Left forelimb (tissue), 1 donor: Measurements from ENCODE around the gene KCNK17.

Experiments used
- DNase-seq: peaks from one replicate; pipeline ENCODE4 v3.0.0-alpha.2; 2018; ENCODE audit warnings: low spot score

Gene KCNK17

DNA sequence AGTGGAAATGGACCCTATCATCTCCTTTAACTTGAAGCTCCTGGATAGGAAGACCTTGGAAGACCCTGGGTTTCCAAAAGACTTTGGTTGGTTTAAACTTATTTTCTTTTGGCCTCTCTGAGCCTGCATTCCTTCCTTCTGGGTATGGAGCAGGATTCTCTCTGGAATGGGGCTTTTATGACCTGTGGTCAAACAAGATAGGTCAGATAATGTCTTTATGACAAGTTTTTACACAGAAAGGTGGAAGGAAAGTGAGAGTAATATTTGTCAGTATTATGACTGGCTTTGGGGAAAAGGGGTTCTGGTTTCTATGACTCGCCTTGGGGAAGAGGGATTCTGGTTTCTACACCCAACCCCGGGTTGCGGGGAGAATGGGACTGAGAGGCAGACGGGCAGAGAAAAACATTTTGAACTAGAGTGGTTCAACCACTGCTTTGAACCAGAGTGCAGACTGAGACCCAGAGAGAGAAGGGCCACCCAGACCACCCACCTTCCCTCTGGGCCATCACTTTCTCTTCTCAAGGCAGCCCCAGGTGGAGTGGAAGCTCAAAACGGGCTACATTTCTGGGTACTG, 47.4 kb downstream of the KCNK17 start:
- DNase-seq = no peak

DNA sequence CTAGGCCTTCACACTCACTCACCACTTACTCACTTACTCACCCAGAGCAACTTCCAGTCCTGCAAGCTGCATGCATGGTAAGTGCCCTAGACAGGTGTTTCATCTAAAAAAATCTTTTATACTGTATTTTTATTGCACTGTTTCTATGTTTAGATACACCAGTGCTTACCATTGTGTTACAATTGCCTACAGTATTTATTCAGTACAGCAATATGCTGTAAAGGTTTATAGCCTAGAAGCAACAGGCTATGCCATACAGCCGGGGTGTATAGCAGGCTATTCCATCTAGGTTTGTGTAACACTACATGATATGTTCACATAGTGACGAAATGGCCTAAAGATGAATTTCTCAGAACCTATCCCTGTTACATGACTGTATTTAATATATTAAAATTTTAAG, 47.8 kb downstream of the KCNK17 start:
- no peak for DNase-seq

DNA sequence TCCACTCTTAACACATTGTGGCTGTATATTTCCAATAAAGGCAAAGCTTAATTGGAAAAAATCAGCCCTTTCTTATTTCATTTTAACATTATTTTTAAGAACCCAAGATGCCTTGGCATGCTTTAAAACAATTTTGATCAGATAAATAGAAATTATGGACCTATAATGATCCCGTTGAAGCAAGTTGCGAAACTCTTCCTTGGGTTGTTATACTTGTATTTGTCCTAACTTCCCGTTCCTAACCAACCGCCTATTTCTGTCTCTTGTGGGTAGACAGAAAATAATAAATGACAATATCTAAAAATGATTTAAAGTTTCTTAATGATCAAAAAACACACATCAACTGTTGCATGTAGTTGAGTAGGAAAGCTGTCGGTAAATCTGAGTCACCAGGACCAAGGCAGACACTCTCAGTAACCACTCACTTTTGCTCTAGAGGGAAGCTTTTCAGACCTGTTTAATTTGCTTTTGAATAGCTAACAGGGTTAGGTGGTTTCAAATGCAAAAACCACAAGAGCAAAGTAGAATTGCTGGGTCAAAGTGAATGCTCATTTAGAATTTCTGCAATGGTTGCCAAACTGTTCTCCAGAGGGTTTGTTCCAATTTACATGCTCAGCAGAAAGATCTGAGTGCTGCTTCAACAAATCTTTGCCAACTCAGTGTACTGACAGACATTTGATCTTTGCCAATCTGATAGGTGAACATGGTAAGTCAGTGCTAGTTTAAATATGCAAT, 50.7 kb downstream of the KCNK17 start:
- no peak for DNase-seq

DNA sequence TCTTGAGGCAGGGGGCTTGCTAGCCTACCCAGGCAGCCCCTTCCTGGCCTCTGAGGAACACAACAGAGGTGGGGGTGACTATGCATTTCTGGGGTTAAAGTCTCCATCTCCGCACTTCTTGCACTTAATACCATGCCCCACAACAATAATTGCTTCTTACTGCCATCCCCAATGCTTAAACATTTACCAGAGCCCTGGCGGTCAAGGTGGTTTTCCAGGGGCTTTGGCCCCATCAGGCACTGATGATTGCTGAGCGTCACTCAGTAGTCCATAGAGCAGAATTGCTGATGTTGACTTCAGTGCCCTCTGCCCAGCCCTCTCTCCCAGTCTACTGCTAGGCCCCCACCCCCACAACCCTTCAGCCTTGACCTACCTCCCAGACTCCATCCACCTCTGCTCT, 52.5 kb downstream of the KCNK17 start:
- DNase-seq = no peak

DNA sequence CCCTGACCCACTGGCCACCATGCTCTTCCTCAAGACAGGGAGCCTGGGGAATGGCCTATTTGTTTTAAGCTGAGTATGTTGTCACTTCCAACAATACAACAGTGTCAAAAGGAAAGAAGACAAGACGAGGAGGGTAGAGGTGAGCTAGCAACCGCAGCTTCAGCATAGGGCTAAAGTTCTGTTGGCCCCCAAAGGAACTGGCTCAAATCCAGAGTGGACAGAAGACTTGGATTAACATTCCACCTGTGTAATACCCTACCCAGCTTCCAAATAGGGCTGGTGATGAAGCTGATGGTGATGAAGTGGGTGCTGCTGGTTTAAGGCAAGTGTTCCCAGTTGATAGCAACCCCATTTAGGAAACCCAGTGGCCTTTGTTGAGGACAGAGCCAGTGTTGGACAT, 53.3 kb downstream of the KCNK17 start:
- no peak for DNase-seq

DNA sequence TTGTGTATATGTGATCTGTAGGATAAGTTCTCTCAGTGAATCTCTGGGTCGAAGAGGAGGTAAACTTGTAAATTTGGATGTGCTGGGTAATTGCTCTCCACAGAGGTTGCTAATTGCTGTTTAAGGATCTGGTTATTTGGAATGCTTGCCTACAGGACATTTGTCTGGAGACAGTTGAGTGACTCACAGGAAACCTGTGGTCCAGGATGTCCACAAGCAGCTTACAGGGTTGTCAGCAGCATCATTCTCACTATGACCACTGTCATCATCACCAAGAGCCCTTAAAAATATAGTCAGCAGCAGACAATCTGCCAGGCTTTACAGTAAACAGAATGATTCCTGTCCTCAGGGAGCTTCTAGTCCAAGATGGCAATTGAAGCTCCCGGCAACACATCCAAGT, 53.8 kb downstream of the KCNK17 start:
- DNase-seq = no peak

DNA sequence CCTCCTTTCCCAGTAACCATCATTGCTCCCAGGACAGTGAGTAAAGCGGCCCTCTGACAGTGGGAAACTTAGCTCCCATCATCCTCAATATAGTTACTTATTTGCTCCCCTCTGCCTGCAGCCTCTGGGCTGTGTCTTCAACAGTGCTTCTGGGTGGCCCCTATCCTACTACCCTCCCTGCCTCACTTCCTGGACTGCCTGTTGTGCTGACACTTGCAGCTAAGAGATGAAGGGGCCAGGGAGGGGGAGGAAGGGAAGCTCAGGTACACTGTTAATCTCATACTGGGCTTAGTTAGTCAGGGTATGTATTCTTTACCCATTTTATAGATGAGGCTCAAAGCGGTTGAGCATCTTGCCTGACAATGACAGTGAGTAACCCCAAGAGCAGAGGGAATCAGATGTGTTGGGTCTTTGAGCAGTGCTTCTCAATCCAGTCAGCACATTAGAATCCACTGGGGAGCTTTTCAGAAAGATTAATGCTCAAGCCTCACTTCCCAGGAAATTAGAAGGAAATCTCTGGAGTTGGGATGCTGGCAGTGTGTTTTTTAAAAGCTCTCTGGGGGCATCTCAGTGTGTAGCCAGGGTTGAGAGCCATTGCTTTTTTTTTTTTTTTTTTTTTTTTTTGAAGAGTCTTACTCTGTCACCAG, 57.8 kb downstream of the KCNK17 start:
- DNase-seq = no peak

DNA sequence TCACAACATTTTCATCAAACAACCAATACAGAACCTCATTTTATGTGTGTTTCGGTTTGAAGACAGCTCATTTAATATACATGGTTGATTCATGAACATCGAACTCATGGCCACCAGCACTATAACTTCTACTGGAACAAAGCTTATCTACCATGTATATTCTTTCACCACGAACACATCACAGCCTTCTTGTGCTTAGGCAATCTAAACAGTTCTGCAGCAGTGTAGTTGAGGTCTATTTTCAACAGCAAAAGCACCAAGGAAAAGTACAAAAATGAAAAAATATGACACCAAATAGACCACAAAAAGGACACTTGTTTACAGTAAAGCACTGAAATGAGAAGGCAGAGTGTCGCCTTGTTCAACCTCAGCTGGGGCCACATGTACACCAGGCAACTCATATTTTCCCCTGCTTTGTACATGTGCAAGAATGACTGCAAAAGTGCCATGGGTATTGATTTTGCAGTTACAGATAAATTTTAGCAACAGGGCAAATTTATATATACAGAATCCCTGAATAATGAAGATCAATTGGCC, 59.2 kb downstream of the KCNK17 start:
- DNase-seq = no peak

DNA sequence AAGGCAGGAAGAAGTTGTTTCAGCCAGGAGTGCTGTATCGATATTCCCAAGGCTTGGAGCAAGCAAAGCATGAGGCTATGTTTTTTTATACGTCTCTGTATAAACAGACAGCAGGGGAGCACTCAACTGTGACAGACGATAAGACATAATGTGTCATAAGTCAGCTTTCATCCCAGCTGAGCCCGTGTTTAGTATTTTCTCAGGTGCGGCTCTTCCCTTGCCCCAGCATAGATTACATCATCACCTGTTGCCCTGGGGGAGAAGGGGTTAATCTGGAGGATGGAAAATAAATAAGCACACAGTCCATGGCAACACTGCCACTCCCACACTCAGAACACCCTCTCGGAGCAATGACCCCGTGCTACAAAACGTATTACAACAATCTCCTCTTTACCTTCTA, 62.8 kb downstream of the KCNK17 start:
- DNase-seq = no peak

DNA sequence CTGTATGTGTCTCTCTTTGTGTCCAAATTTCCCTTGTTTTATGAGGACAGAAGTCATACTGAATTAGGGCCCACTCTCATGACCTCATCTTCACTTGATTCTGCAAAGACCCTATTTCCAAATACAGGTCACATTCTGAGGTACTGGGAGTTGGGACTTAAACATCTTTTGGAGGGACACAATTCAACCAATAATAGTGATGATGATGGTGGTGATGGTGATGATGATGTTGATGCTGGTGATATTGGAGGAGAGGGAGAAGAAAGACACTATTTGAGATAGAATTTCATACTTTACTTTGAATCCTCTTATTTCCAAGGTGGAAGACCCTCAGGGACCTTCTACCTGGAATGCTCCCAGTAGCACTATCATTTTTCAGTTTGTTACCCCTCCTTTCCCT, 63.7 kb downstream of the KCNK17 start:
- no peak for DNase-seq

DNA sequence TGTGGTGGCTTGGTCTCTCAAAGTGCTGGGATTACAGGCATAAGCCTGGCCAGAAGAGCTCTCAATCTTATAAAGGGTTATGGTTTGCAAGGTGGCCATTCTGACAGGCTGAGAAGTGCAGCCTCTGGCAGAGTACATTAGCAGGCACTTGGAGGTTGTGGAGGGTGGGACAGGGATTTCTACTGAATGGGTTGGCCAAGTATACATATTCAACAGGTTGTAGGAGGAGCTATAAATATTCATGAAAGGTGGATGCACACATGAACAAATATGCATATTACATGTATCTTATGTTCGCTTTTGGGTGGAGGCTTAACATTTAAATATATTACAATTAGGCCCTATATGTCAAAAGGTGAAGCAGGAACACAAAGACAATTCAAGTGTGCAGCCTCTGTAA, 64.9 kb downstream of the KCNK17 start:
- no peak for DNase-seq
